Measurements from ENCODE around the gene TUBA1C.
"Not testable (repeated sequence)": the region's sequence is repeated elsewhere in the genome, so short reads cannot be mapped to it uniquely, and the experiment has no call there.

- not testable (repeated sequence) for TF ChIP-seq CTCF (conservative IDR thresholded peaks at IDR 0.05; ENCODE audit: low read depth, low read length); POLR2A (IDR thresholded peaks at IDR 0.05; ENCODE audit: low read depth, low read length); CHD1 (IDR thresholded peaks at IDR 0.05; ENCODE audit: low read depth, low read length); BHLHE40 (IDR thresholded peaks at IDR 0.05; ENCODE audit: low read depth, low read length); RFX5 (IDR thresholded peaks at IDR 0.05; ENCODE audit: low read depth, low read length); RCOR1 (IDR thresholded peaks at IDR 0.05; ENCODE audit: insufficient replicate concordance, low read length); ELK1 (IDR thresholded peaks at IDR 0.05; ENCODE audit: borderline replicate concordance, low read depth, low read length); FOS (IDR thresholded peaks at IDR 0.05; ENCODE audit: low read depth, low read length); NFE2L2 (IDR thresholded peaks at IDR 0.05; ENCODE audit: low read depth, low read length); RAD21 (IDR thresholded peaks at IDR 0.05; ENCODE audit: low read length); USF2 (IDR thresholded peaks at IDR 0.05; ENCODE audit: low read depth, low read length); SMC3 (IDR thresholded peaks at IDR 0.05; ENCODE audit: low read depth, low read length); CEBPB (IDR thresholded peaks at IDR 0.05; ENCODE audit: low read depth, low read length); MAFK (IDR thresholded peaks at IDR 0.05; ENCODE audit: low read depth, low read length)
These were observed 4.3 kb downstream of the TUBA1C start for GRCh38 chr12:49269191-49269590.

All from IMR-90 (cell line).